T-helper 1 cell treated with Interleukin-12 subunit alpha and Interleukin-12 subunit beta and Interleukin-4 antibody, amounts not matched to agents 30 μg/mL and 1 μg/mL, for 36 hours (primary cell): ENCODE measurements around the gene ARHGAP8.

Source experiments
- H3K27ac Mint-ChIP-seq: one replicate; pipeline ENCODE4 v1.8.0; 2021; ENCODE audit warnings: mild to moderate bottlenecking, mixed read lengths
- H3K27me3 Mint-ChIP-seq: one replicate; pipeline ENCODE4 v1.8.0; 2021; ENCODE audit warnings: low read depth, mixed read lengths
- H3K36me3 Mint-ChIP-seq: one replicate; pipeline ENCODE4 v1.8.0; 2021; ENCODE audit warnings: low read depth, mixed read lengths
- H3K4me1 Mint-ChIP-seq: one replicate; pipeline ENCODE4 v1.8.0; 2021; ENCODE audit warnings: low read depth, mixed read lengths
- H3K4me3 Mint-ChIP-seq: one replicate; pipeline ENCODE4 v1.8.0; 2021; ENCODE audit warnings: mild to moderate bottlenecking, moderate library complexity, mixed read lengths
- H3K9me3 Mint-ChIP-seq: one replicate; pipeline ENCODE4 v1.8.0; 2021; ENCODE audit warnings: mixed read lengths

Gene ARHGAP8

DNA sequence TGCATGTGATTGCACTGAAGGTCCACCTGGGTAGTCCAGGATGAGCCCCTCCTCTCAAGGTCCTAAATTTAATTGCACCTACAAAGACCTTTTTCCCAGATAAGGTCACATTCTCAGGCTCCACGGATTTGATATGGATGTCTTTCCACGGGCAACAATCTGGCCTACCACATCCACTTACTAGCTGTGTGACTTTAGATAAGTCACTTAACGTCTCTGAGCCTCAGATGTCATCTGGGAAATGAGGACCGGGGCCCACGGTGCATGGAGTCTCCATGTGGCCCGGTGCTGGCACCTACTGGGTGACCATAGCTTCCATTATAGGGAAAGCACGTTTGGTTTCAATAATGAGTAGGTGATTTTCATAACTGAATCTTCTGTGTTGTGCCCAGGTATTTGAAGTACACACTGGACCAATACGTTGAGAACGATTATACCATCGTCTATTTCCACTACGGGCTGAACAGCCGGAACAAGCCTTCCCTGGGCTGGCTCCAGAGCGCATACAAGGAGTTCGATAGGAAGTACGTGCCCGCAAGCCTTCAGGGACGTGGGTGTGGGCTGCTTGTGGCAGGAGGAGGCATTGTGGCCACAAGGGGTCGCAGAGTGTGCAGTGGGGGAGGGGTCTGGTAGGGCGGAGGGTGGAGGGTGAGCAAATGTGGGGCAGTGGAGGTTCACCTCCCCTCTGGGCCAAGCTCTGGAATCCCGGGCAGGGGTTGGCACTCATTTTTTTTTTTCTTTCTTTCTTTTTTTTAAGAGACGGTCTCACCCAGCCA is 55.7 kb downstream of the ARHGAP8 start:
- Mint-ChIP-seq H3K27ac (no peak overlapping the region), H3K9me3 (no peaks in the 10 kb centered on the region), H3K36me3 (no peaks in the 10 kb centered on the region), H3K27me3 (no peaks in the 10 kb centered on the region), H3K4me3 (no peak overlapping the region), H3K4me1 (peaks cover 2% of the 10 kb centered on the region)

DNA sequence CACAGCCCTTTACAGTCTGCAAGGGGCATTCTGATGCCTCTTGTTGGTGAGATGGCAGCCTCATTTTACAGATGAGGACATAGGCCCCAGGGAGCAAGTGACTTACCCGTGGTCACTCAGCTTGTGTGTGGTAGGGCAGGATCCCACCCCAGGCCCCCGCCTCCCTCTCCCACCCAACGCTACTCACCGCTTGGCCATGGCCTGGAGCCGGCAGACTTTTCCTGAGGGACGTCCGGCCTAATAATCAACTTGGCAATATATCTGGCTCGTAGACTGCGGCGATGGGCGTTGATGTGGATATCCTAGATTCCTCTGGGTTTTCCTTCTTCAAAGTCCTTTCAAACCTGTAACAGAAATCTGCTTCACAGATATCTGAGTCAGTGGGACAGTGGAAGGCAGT is 57.1 kb downstream of the ARHGAP8 start:
- H3K4me1 Mint-ChIP-seq: peaks cover 2% of the 10 kb centered on the region
- H3K27me3 Mint-ChIP-seq: no peaks in the 10 kb centered on the region
- H3K9me3 Mint-ChIP-seq: no peaks in the 10 kb centered on the region
- no peak overlapping the region for H3K27ac Mint-ChIP-seq
- no peak overlapping the region for H3K4me3 Mint-ChIP-seq
- no peaks in the 10 kb centered on the region for H3K36me3 Mint-ChIP-seq

DNA sequence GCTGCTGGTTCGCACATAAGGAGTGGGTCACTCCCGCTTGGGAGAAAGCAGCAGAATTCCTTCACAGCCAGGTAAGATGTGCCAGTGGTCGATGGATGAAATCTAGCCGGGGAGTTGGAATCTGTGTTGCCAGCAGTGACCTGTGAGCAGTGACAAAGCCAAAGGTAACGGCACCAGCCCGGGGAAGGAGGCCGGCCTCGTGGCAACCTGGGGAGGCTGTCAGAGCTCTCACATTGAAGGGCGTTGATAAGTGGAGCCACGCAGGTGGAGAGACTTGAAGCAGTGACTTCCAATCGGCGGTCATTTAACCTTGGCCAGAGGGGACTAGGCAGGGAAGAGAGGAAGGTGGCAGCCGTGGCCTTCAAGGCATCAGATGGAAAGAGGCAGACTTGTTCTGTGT is 58.8 kb downstream of the ARHGAP8 start:
- Mint-ChIP-seq H3K36me3 (no peaks in the 10 kb centered on the region), H3K4me1 (peaks cover 2% of the 10 kb centered on the region), H3K9me3 (no peaks in the 10 kb centered on the region), H3K27me3 (no peaks in the 10 kb centered on the region), H3K27ac (no peak overlapping the region), H3K4me3 (no peak overlapping the region)

DNA sequence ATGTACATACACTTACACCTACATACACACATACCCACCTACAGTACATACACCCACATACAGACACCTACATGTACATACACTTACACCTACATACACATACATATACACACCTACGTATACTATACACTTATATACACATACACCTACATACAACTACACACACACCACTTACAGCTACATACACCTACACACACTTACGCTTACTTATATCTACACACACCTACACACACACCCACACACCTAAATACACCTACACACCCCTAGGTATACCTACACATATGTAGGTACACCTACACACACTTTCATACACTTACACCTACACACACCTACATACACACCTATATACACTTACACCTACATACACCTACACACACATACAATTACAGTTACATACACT is 61.0 kb downstream of the ARHGAP8 start:
- no peak overlapping the region for H3K27ac Mint-ChIP-seq
- H3K36me3 Mint-ChIP-seq: no peaks in the 10 kb centered on the region
- H3K4me1 Mint-ChIP-seq: no peaks in the 10 kb centered on the region
- no peaks in the 10 kb centered on the region for H3K27me3 Mint-ChIP-seq
- H3K9me3 Mint-ChIP-seq: no peaks in the 10 kb centered on the region
- H3K4me3 Mint-ChIP-seq: no peak overlapping the region

DNA sequence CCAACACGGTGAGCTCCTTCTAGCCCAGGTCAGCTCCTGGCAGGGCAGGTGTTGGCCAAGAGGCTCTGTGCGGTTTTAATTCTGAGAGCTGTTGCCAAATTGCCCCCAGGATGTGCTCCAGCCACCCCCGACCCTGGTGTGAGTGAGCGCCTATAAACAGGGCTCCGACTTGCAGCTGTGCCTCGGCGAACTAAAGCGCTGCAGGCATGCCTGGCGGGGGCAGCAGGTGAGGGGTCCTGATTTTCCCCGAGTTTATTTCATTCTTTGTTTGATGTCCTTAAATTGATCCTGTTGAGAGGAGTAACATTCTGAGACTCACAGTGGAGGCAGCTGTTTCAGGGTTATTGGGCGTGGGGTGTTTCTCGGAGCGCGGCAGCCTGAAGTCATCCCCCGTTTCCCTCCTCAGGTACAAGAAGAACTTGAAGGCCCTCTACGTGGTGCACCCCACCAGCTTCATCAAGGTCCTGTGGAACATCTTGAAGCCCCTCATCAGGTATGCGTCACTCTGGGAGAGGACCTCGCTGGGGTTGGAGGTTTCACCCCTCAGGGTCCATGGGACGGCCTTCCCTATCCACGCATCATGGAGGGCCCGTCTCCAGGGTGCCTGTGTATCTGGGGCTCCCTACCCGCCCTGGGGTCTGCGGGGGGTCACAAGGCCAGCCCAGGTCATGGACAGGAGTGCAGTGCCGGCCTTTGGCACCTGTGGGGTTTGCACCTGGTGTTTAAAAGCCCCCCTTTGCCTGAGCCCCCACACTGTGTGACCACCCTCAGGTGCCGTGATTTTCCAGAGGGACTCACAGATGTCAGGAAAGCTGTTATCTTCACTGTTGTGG is 62.1 kb downstream of the ARHGAP8 start:
- Mint-ChIP-seq H3K4me1 (no peaks in the 10 kb centered on the region), H3K9me3 (no peaks in the 10 kb centered on the region), H3K27me3 (no peaks in the 10 kb centered on the region), H3K27ac (no peak overlapping the region), H3K36me3 (no peaks in the 10 kb centered on the region), H3K4me3 (no peak overlapping the region)

DNA sequence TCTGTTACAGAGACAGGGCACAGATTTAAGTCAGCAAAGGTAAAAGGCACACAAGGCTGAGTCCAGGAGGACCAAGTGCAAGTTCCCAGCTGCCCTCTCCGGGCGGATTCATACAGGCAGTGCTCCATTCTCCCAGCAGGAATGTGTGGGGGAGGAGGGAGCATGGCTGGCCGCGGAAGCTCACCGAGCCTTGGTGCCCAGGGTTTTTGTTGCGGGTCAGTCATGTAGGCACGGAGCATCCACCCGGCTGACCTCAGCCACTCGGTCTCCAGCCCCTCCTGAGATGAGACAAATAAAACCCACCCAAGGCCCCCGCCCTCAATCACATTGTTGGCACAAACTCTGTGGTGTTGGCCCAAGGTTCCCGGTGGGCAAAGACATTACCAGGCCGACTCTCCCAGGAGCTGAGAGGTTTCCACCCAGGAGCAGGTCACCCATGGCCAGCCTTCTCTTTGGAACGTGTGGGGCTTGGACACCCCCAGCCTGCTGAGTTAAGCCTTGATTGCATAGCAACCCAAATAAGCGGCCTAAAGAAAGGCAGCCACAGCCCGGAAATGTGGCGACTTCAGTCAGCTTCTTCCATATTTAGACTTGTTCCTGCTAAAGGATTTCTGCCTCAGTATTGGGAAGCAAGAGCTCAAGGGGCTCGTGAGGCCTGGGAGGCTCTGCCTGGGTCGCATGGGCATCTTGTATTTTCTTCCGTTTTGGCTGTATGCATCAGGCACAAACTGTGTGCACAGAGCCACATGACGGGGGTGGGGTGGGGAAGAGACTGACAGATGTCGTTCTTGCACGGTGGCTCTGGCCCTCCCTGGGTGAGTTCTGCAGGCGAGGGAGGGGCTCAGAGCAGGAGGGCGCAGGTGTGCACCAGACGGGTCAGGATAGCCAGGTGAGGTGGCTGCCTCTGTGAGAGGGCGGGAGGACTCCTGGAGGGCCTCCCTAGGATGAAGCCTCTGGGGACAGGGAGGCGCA is 63.0 kb downstream of the ARHGAP8 start:
- Mint-ChIP-seq H3K4me3 (no peak overlapping the region), H3K36me3 (no peaks in the 10 kb centered on the region), H3K27me3 (no peaks in the 10 kb centered on the region), H3K27ac (no peak overlapping the region), H3K4me1 (no peaks in the 10 kb centered on the region), H3K9me3 (no peaks in the 10 kb centered on the region)

DNA sequence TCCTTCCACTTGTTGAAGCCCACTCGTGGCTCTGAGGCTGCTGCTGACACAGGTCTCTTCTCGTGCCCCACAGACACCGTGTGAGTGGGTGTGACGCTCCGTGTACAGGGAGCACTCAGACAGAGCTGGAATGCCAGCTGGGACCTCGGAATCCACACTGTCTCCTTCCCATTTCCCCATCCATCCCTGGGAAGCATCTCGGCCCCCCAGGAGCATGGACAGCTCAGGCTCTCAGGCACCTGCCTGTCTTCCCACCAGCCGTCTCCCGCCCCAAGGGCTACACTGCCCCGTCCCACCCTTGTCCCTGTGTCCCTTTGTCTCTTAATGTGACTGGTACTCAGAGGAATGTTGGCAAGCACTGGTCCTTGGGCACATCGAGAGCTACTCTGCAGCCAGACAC is 63.8 kb downstream of the ARHGAP8 start:
- no peaks in the 10 kb centered on the region for H3K36me3 Mint-ChIP-seq
- no peak overlapping the region for H3K27ac Mint-ChIP-seq
- no peak overlapping the region for H3K4me3 Mint-ChIP-seq
- no peaks in the 10 kb centered on the region for H3K9me3 Mint-ChIP-seq
- no peaks in the 10 kb centered on the region for H3K4me1 Mint-ChIP-seq
- H3K27me3 Mint-ChIP-seq: no peaks in the 10 kb centered on the region

DNA sequence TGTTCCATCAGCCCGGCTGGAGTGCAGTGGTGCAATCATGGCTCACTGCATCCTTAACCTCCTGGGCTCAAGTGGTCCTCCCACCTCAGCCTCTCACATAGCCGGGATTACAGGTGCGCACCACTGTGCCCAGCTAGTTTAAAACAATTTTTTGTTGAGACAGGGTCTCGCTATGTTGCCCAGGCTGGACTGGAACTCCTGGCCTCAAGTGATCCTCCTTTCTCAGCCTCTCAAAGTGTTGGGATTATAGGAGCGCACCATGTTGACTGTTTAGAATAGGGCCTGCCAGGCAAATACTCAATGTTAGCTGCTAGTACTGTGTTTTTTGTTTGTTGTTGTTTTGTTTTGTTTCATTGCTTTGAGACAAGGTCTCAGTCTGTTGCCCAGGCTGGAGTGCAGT is 66.4 kb downstream of the ARHGAP8 start:
- Mint-ChIP-seq H3K27ac (no peak overlapping the region), H3K9me3 (no peaks in the 10 kb centered on the region), H3K36me3 (no peaks in the 10 kb centered on the region), H3K4me3 (no peak overlapping the region), H3K4me1 (no peaks in the 10 kb centered on the region), H3K27me3 (no peaks in the 10 kb centered on the region)

DNA sequence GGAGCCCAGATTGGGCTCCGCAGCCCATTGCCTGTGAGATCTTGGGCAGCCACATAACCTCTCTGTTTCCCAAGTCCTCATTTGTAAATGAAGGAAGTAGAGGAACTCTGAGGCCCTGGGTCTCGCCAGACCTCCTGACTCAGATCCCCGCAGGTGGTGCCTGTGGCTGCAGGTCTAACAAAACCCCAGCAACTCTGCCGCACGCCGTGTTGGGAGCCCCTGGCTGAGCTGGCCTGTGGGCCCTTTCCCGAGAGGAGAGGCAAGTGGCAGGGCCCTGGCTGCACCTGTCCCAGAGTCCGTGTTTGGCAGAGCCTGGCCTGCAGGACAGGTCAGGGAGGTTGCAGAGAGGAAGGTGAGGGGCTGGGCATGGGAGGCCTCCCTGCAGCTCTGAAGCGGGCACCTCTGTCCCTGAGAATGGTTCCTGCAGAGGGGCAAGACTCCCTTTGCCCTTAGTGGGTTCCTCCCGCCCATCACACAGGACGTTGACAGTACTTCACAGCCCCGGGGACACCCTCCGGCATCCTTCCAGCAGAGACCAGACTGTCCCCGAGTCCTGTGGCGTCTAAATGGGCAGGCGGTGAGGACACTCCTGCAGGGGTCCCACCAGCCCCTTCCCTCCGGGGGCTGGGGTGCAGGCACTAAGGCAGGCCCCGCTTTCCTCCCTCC is 67.7 kb downstream of the ARHGAP8 start:
- no peak overlapping the region for H3K27ac Mint-ChIP-seq
- no peaks in the 10 kb centered on the region for H3K27me3 Mint-ChIP-seq
- no peaks in the 10 kb centered on the region for H3K9me3 Mint-ChIP-seq
- no peak overlapping the region for H3K4me3 Mint-ChIP-seq
- no peaks in the 10 kb centered on the region for H3K4me1 Mint-ChIP-seq
- H3K36me3 Mint-ChIP-seq: no peaks in the 10 kb centered on the region

DNA sequence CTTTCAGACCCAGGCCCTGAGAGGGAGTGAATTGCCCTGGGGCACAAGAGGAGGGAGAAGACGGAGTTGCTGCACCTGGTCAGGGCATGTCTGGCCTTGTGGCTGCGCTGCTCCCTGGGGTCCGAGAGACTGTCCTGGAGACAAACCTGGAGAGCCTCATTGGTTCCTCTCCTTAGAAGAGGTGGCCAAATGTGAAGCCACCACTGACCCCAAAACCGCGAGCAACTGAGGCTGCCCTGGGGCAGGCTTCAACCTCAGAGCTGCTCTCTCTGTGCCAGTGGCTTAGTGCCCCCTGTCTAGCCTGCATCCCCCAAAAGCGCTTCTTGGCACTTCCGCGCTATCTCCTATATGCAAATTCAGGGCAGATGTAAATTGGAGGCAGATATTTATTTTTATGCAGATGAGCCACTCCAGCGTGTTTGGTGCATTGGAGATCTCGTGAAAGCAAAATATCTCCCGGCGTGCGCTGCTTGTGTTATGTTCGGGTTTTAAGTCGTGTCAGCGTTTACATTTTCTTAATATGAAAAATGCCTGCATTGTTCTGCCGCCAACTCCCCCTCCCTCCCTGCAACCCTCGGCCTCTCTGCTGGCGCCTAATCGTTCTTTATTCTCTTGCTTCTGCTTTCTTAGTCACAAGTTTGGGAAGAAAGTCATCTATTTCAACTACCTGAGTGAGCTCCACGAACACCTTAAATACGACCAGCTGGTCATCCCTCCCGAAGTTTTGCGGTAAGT is 69.5 kb downstream of the ARHGAP8 start:
- H3K27ac Mint-ChIP-seq: no peak overlapping the region
- no peaks in the 10 kb centered on the region for H3K27me3 Mint-ChIP-seq
- H3K9me3 Mint-ChIP-seq: no peaks in the 10 kb centered on the region
- no peaks in the 10 kb centered on the region for H3K36me3 Mint-ChIP-seq
- H3K4me3 Mint-ChIP-seq: no peak overlapping the region
- no peaks in the 10 kb centered on the region for H3K4me1 Mint-ChIP-seq

DNA sequence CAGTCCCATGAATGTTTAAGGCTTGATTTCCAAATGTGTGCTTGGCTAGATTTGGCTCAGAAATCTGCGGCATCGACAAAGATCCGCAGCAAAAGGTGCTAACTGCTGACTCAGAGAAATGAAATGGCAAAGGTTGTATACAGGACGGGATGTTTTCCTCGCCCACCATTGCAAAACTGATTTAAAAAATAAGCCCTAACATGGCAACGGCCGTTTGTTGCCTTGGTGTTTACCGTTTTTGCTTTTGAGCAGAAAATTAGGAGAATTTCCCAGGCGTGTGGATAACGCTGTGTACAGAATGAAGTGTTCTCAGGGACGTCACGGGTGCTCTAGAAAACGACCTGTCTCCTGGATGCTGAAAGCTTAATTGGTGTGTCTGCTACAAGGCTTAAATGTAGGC is 70.2 kb downstream of the ARHGAP8 start:
- Mint-ChIP-seq H3K27me3 (no peaks in the 10 kb centered on the region), H3K36me3 (no peaks in the 10 kb centered on the region), H3K27ac (no peak overlapping the region), H3K4me3 (no peak overlapping the region), H3K4me1 (no peaks in the 10 kb centered on the region), H3K9me3 (no peaks in the 10 kb centered on the region)

DNA sequence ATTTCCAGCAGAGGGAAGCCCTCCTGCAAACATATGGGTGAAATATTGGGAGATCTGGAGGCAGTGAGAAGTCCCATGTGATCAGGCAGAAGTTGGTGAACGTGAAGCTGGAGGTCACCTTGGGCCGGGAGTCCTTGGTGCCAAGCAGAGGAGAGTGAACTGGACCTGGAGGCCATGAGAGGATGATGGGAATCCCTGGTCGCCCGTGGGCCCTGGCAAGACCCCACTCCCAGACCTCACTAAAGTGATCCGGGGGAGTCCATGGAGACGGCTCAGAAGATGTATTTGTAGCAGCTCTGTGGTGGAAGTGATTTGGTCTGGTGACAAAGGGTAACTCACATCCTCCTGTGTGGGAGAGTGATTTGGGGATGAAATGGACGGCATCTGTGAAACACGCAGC is 71.0 kb downstream of the ARHGAP8 start:
- Mint-ChIP-seq H3K27ac (no peak overlapping the region), H3K9me3 (no peaks in the 10 kb centered on the region), H3K4me1 (no peaks in the 10 kb centered on the region), H3K27me3 (no peaks in the 10 kb centered on the region), H3K4me3 (no peak overlapping the region), H3K36me3 (no peaks in the 10 kb centered on the region)

DNA sequence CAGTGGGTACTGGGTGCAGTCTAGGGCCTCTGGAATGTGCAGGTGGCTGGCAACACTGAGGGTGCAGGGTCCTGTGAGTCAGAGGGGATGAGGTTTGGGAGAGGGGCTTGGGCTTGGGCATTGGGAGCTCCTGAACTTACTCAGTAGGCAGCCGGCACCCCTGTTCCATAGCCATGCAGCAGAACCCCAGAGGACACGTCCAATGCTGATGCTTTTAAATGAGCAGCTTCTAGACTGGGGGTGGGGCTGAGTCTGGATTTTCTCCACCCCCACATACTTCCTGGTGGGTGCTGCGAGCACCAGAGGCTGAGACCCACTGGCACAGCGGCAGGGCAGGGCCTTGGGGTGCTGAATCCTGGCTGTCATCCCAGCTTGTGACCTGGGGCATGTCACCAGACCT is 71.4 kb downstream of the ARHGAP8 start:
- no peaks in the 10 kb centered on the region for H3K27me3 Mint-ChIP-seq
- no peaks in the 10 kb centered on the region for H3K9me3 Mint-ChIP-seq
- no peaks in the 10 kb centered on the region for H3K36me3 Mint-ChIP-seq
- H3K4me3 Mint-ChIP-seq: no peak overlapping the region
- H3K27ac Mint-ChIP-seq: no peak overlapping the region
- H3K4me1 Mint-ChIP-seq: no peaks in the 10 kb centered on the region
